Karpas-422 (cell line): ENCODE data around the gene NCKAP1. TPM values are rescaled to one million over a fixed set of nuclear protein-coding genes. Genes with fewer than 3 reads are reported as not detected.

ENCODE experiments used
- small RNA-seq: library from RNA; depleted of rRNA; stranded (forward); fragments of <200 nt; gene quantifications from one replicate; pipeline ENCODE3, GENCODE V24; 2014
- total RNA-seq: library from RNA; depleted of rRNA; stranded (reverse); fragments of >200 nt; shearing (Covaris generic); gene quantifications from 2 replicates; pipeline ENCODE4 v1.2.3, GENCODE V29; 2014; ENCODE audit warnings: low replicate concordance; rRNA removed

NCKAP1 gene
- total RNA-seq, 1 experiment from 2014 or later, result not detected

Small RNA genes within 50 kb of the gene (small RNA-seq; reads per million reads assigned to genes)
- gene RF00019 (not detected), gene RF00599 (not detected), gene RNU6-1122P (not detected)

Other genes with a start within 250 kb of the NCKAP1 start
- gene FRZB, start 171.8 kb downstream of the NCKAP1 start, total RNA-seq, result not detected in 2 replicates
- gene DUSP19, start 40.3 kb upstream of the NCKAP1 start, total RNA-seq, result 0.04 and 0.26 TPM in 2 replicates
- gene NUP35, start 86.0 kb upstream of the NCKAP1 start, total RNA-seq, result 16.8 and 40.6 TPM in 2 replicates